Thyroid gland (tissue), 4 donors: ENCODE data around the gene ASPSCR1.

Experiments used
- POLR2A ChIP-seq, 2 donors: fragments of 450-650 bp; IDR thresholded peaks; one replicate each; pipeline ENCODE4 v1.6.1; 2017; ENCODE audit warnings: antibody characterized with exemption in 2 of 2, mild to moderate bottlenecking in 2 of 2, moderate library complexity in 1 of 2
- TF ChIP-seq, protein P1 (sequence below), 6 experiments: fragments of 200-600 bp in 3 of 6; fragments of 450-650 bp in 3 of 6; sonication (generic) in 3 of 6; IDR thresholded peaks; one replicate each; pipeline ENCODE4 v1.5.1; 2016 to 2019; ENCODE audit warnings: antibody characterized with exemption in 6 of 6, mild to moderate bottlenecking in 2 of 6, inconsistent platforms in 1 of 6, moderate library complexity in 1 of 6

DNA sequence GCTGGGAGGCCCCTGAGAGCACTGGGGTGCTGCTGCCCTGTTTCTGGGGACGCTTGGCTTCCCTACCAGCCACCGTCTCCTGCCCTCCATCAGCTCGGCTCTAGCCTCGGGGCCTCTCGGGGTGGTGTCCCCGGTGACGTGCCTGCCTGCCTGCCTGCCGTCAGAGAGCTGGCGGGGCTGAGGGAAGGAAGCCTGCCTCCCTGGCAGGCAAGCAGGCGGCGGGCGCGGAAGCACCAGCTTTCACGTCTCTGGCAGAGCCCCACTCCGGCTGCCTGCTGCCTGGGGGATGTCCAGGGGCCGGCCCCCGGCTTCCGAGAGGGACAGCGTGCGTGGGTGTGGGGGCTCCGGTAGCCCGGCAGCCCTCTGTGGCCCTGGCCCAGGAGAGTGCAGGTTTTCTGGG is 35.9 kb downstream of the ASPSCR1 start:
- TF ChIP-seq, protein P1, sequence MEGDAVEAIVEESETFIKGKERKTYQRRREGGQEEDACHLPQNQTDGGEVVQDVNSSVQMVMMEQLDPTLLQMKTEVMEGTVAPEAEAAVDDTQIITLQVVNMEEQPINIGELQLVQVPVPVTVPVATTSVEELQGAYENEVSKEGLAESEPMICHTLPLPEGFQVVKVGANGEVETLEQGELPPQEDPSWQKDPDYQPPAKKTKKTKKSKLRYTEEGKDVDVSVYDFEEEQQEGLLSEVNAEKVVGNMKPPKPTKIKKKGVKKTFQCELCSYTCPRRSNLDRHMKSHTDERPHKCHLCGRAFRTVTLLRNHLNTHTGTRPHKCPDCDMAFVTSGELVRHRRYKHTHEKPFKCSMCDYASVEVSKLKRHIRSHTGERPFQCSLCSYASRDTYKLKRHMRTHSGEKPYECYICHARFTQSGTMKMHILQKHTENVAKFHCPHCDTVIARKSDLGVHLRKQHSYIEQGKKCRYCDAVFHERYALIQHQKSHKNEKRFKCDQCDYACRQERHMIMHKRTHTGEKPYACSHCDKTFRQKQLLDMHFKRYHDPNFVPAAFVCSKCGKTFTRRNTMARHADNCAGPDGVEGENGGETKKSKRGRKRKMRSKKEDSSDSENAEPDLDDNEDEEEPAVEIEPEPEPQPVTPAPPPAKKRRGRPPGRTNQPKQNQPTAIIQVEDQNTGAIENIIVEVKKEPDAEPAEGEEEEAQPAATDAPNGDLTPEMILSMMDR (IDR thresholded peaks at IDR 0.05): no peak
- TF ChIP-seq POLR2A (IDR thresholded peaks at IDR 0.05): no peak
